ENCODE results near the gene CAMK2D.

DNA sequence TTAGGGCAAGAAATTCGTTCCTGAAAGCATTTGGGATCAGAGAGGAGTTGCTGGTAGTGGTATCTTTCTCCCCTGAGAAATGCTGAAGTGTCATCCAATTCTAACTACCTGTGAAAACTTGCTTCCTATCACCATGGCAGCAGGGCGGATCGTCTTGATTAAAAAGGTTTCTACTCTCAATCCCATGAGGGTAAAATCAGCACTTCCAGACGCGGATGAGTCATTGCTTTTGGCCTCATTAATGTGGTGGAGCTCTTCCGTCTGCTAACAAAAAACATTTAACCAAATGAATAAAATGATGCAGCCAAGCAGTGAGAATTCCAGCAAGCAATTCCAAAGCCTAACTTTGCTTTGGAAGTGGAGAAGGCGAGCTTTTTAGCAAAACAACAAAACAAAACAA lies 325.6 kb downstream of the CAMK2D start:
- TF ChIP-seq POLR2A (IDR thresholded peaks at IDR 0.05; ENCODE audit: low read depth, low read length) (no peak), POLR2AphosphoS5 (IDR thresholded peaks at IDR 0.05; ENCODE audit: low read depth, low read length) (no peak), POU2F2 (IDR thresholded peaks at IDR 0.05; ENCODE audit: low read depth, low read length) (no peak)
